NCI-H1092 (cell line): ENCODE results near the gene TTC39C.
"Not testable (repeated sequence)": the region's sequence is repeated elsewhere in the genome, so short reads cannot be mapped to it uniquely, and the experiment has no call there.

Experiments
- DNase-seq: peaks from one replicate; lab custom pipeline; 2025; lab: John Stamatoyannopoulos, UW

The TTC39C gene

DNA sequence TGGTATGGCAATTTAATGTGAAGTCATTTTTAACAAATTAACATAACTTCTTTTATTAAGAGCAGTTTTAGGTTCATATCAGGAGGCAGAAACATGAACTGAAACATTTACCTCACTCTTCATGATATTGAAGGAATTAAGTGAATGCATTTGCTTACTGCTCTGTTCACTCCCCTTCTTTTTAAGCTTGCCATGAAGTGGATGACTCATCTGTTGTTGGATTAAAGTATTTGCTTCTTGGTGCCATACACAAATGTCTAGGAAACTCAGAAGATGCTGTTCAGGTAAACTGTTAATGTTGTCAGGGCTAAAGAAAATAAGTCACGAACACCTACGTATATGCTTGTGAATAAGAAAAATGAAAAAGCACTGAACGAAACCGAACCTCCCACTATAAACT lies 114.1 kb downstream of the TTC39C start:
- DNase-seq = no peak

GRCh38 chr18:24130494-24130893 lies 115.9 kb downstream of the TTC39C start:
- no peak for DNase-seq

- DNase-seq = no peak
Observed at GRCh38 chr18:24136967-24137373, 122.4 kb downstream of the TTC39C start.

- no peak for DNase-seq
Observed at GRCh38 chr18:24138409-24138788, 123.8 kb downstream of the TTC39C start.

GRCh38 chr18:24138789-24139616 lies 124.4 kb downstream of the TTC39C start, which contains the start of gene CABYR:
Gene CABYR (plus strand): TSS chr18:24139062. CDS start chr18:24143115, 4,053 bp downstream.
- peak; percentile 92 for DNase-seq

DNA sequence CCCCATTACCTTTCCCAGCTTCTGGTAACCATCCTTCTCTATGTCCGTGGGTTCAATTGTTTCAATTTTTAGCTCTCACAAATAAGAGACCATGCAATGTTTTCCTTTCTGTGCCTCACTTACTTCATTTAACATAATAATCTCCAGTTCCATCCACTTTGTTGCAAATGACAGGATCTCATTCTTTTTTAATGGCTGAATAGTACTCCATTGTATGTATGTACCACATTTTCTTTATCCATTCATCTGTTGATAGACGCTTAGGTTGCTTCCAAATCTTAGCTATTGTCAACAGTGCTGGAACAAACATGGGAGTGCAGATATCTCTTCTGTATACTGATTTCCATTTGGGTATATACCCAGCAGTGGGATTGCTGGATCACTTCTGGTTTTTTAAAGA lies 126.1 kb downstream of the TTC39C start:
- DNase-seq = no peak

- no peak for DNase-seq
Observed at GRCh38 chr18:24142376-24142775, 127.8 kb downstream of the TTC39C start.

GRCh38 chr18:24149591-24149990 lies 135.0 kb downstream of the TTC39C start:
- not testable (repeated sequence) for DNase-seq

DNA sequence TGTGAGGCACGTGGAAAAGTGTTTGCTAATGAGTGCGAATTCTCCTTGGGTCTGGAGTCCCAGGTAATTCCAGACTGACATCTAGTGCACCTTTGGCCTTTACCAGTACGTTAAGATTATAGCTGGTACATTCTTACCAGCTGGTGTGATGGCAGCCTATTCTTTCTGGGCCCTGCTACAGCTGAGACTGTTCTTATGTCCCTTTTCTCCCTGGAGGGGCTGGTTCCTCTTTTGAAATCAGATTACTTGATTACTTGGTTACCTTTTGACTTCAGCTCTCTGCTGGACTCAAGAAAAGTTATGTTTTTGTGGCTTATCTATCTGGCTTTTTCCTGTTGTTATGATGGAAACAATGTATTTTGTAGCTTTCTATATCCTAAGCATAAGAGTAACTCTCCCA lies 138.8 kb downstream of the TTC39C start:
- no peak for DNase-seq

- DNase-seq = no peak
Observed at GRCh38 chr18:24157855-24158254, 143.3 kb downstream of the TTC39C start.

DNA sequence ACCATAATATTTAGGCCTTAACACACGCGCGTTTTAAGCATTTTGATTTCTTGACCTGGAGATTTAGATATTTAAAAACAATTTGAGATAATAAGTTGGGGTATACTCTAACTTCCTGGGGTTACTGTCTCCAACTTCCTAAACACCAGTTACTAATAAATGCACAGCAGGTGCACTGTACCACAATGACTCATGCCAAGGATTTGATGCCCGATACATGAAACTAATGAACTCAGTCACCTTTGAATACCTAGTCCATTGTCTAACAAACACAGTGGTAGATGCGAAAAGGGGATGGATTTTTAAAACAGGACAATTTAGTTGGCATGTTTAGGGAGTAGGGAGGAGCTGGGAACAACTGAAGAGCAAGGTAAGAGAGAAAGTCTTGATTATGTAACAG lies 145.5 kb downstream of the TTC39C start:
- DNase-seq = no peak

GRCh38 chr18:24161304-24161703 lies 146.8 kb downstream of the TTC39C start:
- DNase-seq = no peak

GRCh38 chr18:24168496-24168895 lies 153.9 kb downstream of the TTC39C start:
- DNase-seq = no peak

GRCh38 chr18:24170360-24170759 lies 155.8 kb downstream of the TTC39C start:
- no peak for DNase-seq

DNA sequence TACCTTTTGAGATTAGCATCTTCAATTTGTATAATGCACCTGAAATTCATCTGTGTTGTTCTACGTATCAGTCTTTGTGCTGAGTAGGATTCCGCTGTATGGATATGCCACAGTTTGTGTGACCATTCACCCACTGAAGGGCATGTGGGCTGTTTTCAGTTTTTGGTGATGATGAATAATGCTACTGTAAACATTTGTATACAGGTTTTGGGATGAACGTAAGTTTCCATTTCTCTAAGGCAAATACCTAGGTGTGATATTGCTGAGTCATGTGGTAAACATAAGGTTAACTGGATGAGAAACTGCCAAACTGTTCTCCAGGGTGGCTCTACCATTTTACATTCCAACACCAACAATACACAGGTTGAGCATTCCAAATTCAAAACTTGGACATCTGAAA lies 159.4 kb downstream of the TTC39C start:
- no peak for DNase-seq

DNA sequence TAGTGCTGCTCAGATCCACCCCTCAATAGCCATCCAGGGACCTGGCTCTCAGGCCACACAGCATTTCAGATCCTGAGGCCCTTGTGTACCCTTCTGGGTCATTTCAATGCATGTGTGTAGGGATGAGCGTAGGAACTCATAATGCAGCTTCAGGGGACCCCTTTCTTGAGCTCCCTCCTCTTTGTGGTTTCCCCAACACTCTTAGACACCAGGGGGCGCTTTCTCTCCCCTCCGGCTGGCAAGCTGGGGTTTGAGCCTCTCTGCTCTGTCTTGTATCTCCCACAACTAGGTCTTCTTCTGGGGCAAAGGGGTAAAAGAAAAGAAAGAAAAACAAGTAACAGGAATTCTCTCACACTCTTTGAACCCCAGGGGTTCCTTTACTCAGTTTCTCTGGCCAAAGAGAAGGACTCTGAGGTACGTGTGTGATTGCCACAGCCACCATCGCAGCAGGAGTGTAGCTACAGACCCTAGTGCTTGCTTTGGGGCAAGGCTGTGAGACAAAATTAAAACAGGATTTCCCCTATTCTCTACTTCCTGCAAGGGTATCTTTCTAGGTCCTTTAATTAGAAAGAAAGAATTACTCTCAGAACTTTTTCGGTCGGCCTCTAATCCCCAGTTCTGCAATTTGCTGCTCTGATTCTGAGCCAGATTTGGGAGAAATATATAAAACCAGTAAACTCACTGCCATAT lies 162.3 kb downstream of the TTC39C start:
- peak; percentile 42 for DNase-seq

DNA sequence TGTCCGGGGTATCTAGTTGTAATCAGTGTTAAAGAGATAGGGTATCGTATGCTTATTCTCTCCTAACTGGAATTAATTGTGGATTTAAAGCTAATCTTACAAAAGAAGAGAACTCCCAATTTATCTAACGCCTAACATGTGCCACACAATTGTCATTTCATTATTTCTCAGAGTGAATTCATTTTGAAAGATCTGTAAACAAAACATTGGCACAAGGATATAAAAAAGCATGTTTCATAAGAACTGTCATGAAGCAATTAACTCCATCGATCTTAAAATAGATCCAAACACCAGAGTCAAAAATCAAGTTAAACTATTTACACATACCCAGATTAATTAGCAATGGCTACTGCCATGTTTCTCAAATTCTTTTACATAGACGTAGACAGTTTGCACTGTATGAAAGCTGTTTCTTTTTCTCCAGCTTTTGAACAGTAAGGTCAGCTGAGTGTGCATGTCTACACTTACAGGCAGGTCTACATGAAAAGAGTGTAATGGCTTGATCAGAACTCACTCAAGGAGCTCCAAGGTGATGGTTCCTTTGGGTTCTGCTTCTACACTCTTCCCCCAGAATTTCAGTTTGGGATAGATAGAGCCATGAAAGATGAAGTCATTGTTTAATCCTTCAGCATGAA lies 163.1 kb downstream of the TTC39C start:
- no peak for DNase-seq

GRCh38 chr18:24180048-24180447 lies 165.5 kb downstream of the TTC39C start:
- DNase-seq = no peak

- no peak for DNase-seq
Observed at GRCh38 chr18:24181806-24182205, 167.3 kb downstream of the TTC39C start.
